Measurements from ENCODE around the gene EML5.

EML5 gene

GRCh38 chr14:88631091-88631490 lies 161.7 kb downstream of the EML5 start:
- Histone ChIP-seq H3K4me2 (ENCODE audit: low read length) (no peak overlapping the region), H3K9me3 (ENCODE audit: insufficient read depth, low read length) (no peaks in the 10 kb centered on the region), H3K79me2 (ENCODE audit: low read length) (no peaks in the 10 kb centered on the region), H3K4me3 (ENCODE audit: low read length) (no peak overlapping the region), H3K4me1 (ENCODE audit: low read length) (no peaks in the 10 kb centered on the region), H3K27ac (ENCODE audit: low read length) (no peak overlapping the region), H3K36me3 (replicated peaks; ENCODE audit: low read depth, low read length) (no peaks in the 10 kb centered on the region), H3K27me3 (ENCODE audit: low read depth, low read length) (no peaks in the 10 kb centered on the region), H3K9ac (ENCODE audit: low read length) (no peak overlapping the region), H2AFZ (ENCODE audit: low read depth, low read length) (no peak overlapping the region), H4K20me1 (ENCODE audit: insufficient read depth, low read length) (no peaks in the 10 kb centered on the region)
- TF ChIP-seq EZH2phosphoT487 (IDR thresholded peaks at IDR 0.05; ENCODE audit: low read depth) (no peak), CTCF (IDR thresholded peaks at IDR 0.05; ENCODE audit: low read depth, low read length) (no peak)

GRCh38 chr14:88630565-88630964 lies 162.2 kb downstream of the EML5 start:
- Histone ChIP-seq H4K20me1 (ENCODE audit: insufficient read depth, low read length) (no peaks in the 10 kb centered on the region), H3K9ac (ENCODE audit: low read length) (no peak overlapping the region), H3K4me1 (ENCODE audit: low read length) (no peaks in the 10 kb centered on the region), H3K4me2 (ENCODE audit: low read length) (no peak overlapping the region), H3K9me3 (ENCODE audit: insufficient read depth, low read length) (no peaks in the 10 kb centered on the region), H3K4me3 (ENCODE audit: low read length) (no peak overlapping the region), H2AFZ (ENCODE audit: low read depth, low read length) (no peak overlapping the region), H3K36me3 (replicated peaks; ENCODE audit: low read depth, low read length) (no peaks in the 10 kb centered on the region), H3K27ac (ENCODE audit: low read length) (no peak overlapping the region), H3K27me3 (ENCODE audit: low read depth, low read length) (no peaks in the 10 kb centered on the region), H3K79me2 (ENCODE audit: low read length) (no peaks in the 10 kb centered on the region)
- TF ChIP-seq CTCF (IDR thresholded peaks at IDR 0.05; ENCODE audit: low read depth, low read length) (no peak), EZH2phosphoT487 (IDR thresholded peaks at IDR 0.05; ENCODE audit: low read depth) (no peak)

GRCh38 chr14:88628462-88628861 lies 164.3 kb downstream of the EML5 start:
- TF ChIP-seq CTCF (IDR thresholded peaks at IDR 0.05; ENCODE audit: low read depth, low read length) = no peak
- TF ChIP-seq EZH2phosphoT487 (IDR thresholded peaks at IDR 0.05; ENCODE audit: low read depth) = no peak
- H3K27ac ChIP-seq (ENCODE audit: low read length) = no peak overlapping the region
- no peak overlapping the region for H3K4me3 ChIP-seq (ENCODE audit: low read length)
- no peaks in the 10 kb centered on the region for H3K79me2 ChIP-seq (ENCODE audit: low read length)
- H2AFZ ChIP-seq (ENCODE audit: low read depth, low read length) = no peak overlapping the region
- H3K9me3 ChIP-seq (ENCODE audit: insufficient read depth, low read length) = no peaks in the 10 kb centered on the region
- H3K9ac ChIP-seq (ENCODE audit: low read length) = no peak overlapping the region
- no peak overlapping the region for H3K4me2 ChIP-seq (ENCODE audit: low read length)
- no peaks in the 10 kb centered on the region for H4K20me1 ChIP-seq (ENCODE audit: insufficient read depth, low read length)
- no peaks in the 10 kb centered on the region for H3K27me3 ChIP-seq (ENCODE audit: low read depth, low read length)
- H3K36me3 ChIP-seq (replicated peaks; ENCODE audit: low read depth, low read length) = no peaks in the 10 kb centered on the region
- no peaks in the 10 kb centered on the region for H3K4me1 ChIP-seq (ENCODE audit: low read length)

- no peak overlapping the region for H3K9ac ChIP-seq (ENCODE audit: low read length)
- no peak overlapping the region for H3K27ac ChIP-seq (ENCODE audit: low read length)
- TF ChIP-seq CTCF (IDR thresholded peaks at IDR 0.05; ENCODE audit: low read depth, low read length) (no peak), EZH2phosphoT487 (IDR thresholded peaks at IDR 0.05; ENCODE audit: low read depth) (no peak)
- no peaks in the 10 kb centered on the region for H4K20me1 ChIP-seq (ENCODE audit: insufficient read depth, low read length)
- H3K79me2 ChIP-seq (ENCODE audit: low read length) = no peaks in the 10 kb centered on the region
- H2AFZ ChIP-seq (ENCODE audit: low read depth, low read length) = no peak overlapping the region
- no peak overlapping the region for H3K4me3 ChIP-seq (ENCODE audit: low read length)
- no peaks in the 10 kb centered on the region for H3K36me3 ChIP-seq (replicated peaks; ENCODE audit: low read depth, low read length)
- H3K9me3 ChIP-seq (ENCODE audit: insufficient read depth, low read length) = no peaks in the 10 kb centered on the region
- no peaks in the 10 kb centered on the region for H3K27me3 ChIP-seq (ENCODE audit: low read depth, low read length)
- H3K4me2 ChIP-seq (ENCODE audit: low read length) = no peak overlapping the region
- no peaks in the 10 kb centered on the region for H3K4me1 ChIP-seq (ENCODE audit: low read length)
Observed at GRCh38 chr14:88628033-88628432, 164.7 kb downstream of the EML5 start.

All from OCI-LY3 (cell line).